ENCODE data around the gene PNMA6E.

DNA sequence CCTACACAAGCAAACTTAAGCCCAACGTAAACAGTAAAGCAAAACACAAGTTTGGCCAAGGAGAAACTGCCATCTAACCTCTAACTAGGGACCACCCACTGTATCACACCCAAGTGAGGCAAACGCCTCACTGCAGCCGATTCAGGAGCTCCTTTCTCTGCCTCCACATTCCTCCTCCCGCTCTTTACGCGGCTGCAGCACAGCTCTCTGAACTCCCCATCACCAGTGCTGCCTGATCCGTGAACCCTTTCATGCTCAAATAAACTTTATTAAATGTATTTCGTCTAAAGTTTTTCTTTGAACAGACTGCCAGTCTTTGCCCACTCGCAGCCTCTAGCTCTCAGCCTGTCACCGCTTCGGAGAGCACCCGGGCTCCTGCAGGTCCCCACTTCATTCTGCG, 6.5 kb downstream of the PNMA6E start:
- TF ChIP-seq, protein P1, sequence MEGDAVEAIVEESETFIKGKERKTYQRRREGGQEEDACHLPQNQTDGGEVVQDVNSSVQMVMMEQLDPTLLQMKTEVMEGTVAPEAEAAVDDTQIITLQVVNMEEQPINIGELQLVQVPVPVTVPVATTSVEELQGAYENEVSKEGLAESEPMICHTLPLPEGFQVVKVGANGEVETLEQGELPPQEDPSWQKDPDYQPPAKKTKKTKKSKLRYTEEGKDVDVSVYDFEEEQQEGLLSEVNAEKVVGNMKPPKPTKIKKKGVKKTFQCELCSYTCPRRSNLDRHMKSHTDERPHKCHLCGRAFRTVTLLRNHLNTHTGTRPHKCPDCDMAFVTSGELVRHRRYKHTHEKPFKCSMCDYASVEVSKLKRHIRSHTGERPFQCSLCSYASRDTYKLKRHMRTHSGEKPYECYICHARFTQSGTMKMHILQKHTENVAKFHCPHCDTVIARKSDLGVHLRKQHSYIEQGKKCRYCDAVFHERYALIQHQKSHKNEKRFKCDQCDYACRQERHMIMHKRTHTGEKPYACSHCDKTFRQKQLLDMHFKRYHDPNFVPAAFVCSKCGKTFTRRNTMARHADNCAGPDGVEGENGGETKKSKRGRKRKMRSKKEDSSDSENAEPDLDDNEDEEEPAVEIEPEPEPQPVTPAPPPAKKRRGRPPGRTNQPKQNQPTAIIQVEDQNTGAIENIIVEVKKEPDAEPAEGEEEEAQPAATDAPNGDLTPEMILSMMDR (IDR thresholded peaks at IDR 0.05; ENCODE audit: poor library complexity, severe bottlenecking) = no peak
- TF ChIP-seq POLR2AphosphoS5 (IDR thresholded peaks at IDR 0.05) (no peak), EZH2 (IDR thresholded peaks at IDR 0.05; ENCODE audit: borderline replicate concordance, insufficient read depth, low read length, poor library complexity, severe bottlenecking) (no peak), EP300 (conservative IDR thresholded peaks at IDR 0.05; ENCODE audit: poor library complexity, severe bottlenecking) (no peak), REST (IDR thresholded peaks at IDR 0.05; ENCODE audit: borderline replicate concordance) (no peak), RAD21 (conservative IDR thresholded peaks at IDR 0.05) (no peak), TAF1 (IDR thresholded peaks at IDR 0.05; ENCODE audit: low read depth) (no peak)
